Keratinocyte (primary cell): ENCODE results near the gene CDKAL1. TPM values are rescaled to one million over a fixed set of nuclear protein-coding genes. Genes with fewer than 3 reads are reported as not detected.

ENCODE experiments used
- DNase-seq: peaks from one replicate; pipeline ENCODE4 v3.0.0-alpha.2; 2011; ENCODE audit warnings: low read depth, missing footprints, low spot score
- FAIRE-seq: peaks from 2 replicates; lab custom pipeline; 2011; peaks lifted over from hg19 to GRCh38; lab: Jason Lieb, UNC
- H2AFZ ChIP-seq: 2 replicates; pipeline ENCODE4 v1.6.0; 2012; ENCODE audit warnings: low read length, control low read depth, inconsistent platforms; ENCODE audit not compliant: control insufficient read depth
- H3K27ac ChIP-seq: 2 replicates; pipeline ENCODE4 v1.5.1; 2011; ENCODE audit warnings: low read length; ENCODE audit not compliant: control insufficient read depth, insufficient read depth
- H3K27me3 ChIP-seq: 3 replicates; pipeline ENCODE4 v1.6.0; 2011; ENCODE audit warnings: low read length; ENCODE audit not compliant: control insufficient read depth, insufficient read depth; ENCODE audit errors: extremely low read depth
- H3K36me3 ChIP-seq, 2 experiments: 2 replicates in 1 of 2; 3 replicates in 1 of 2; pipeline ENCODE4 v1.5.1; 2011; ENCODE audit warnings: low read length in 2 of 2, mild to moderate bottlenecking in 1 of 2; ENCODE audit not compliant: control insufficient read depth in 2 of 2, insufficient read depth in 2 of 2; ENCODE audit errors: extremely low read depth in 1 of 2
- H3K4me1 ChIP-seq: 3 replicates; pipeline ENCODE4 v1.5.1; 2011; ENCODE audit warnings: low read length; ENCODE audit not compliant: control insufficient read depth, insufficient read depth; ENCODE audit errors: extremely low read depth
- H3K4me2 ChIP-seq: 3 replicates; pipeline ENCODE4 v1.6.0; 2011; ENCODE audit warnings: low read depth, low read length; ENCODE audit not compliant: control insufficient read depth, insufficient read depth; ENCODE audit errors: extremely low read depth
- H3K4me3 ChIP-seq, 3 experiments: fragments of 200-600 bp in 1 of 3; sonication (generic) in 1 of 3; 2 replicates in 2 of 3; 3 replicates in 1 of 3; pipeline ENCODE4 v1.5.1; 2011 to 2016; ENCODE audit warnings: low read length in 3 of 3, mild to moderate bottlenecking in 3 of 3, control low read depth in 2 of 3, inconsistent platforms in 1 of 3, low read depth in 1 of 3, mixed read lengths in 1 of 3, mixed run types in 1 of 3, moderate library complexity in 1 of 3; ENCODE audit not compliant: control insufficient read depth in 2 of 3, insufficient read depth in 2 of 3; ENCODE audit errors: extremely low read depth in 1 of 3
- H3K79me2 ChIP-seq: 2 replicates; pipeline ENCODE4 v1.6.0; 2012; ENCODE audit warnings: low read length; ENCODE audit not compliant: control insufficient read depth, insufficient read depth
- H3K9ac ChIP-seq: 3 replicates; pipeline ENCODE4 v1.6.0; 2011; ENCODE audit warnings: low read length; ENCODE audit not compliant: control insufficient read depth, insufficient read depth; ENCODE audit errors: extremely low read depth
- H3K9me1 ChIP-seq: 3 replicates; pipeline ENCODE4 v1.6.0; 2011; ENCODE audit warnings: low read length; ENCODE audit not compliant: control insufficient read depth, insufficient read depth; ENCODE audit errors: extremely low read depth
- H3K9me3 ChIP-seq: 2 replicates; pipeline ENCODE4 v1.5.1; 2012; ENCODE audit warnings: low read depth, low read length; ENCODE audit not compliant: control insufficient read depth
- H4K20me1 ChIP-seq: 3 replicates; pipeline ENCODE4 v1.6.0; 2011; ENCODE audit warnings: low read length; ENCODE audit not compliant: control insufficient read depth, insufficient read depth; ENCODE audit errors: extremely low read depth
- CTCF ChIP-seq, 3 experiments: IDR thresholded peaks in 1 of 3; conservative IDR thresholded peaks in 1 of 3; optimal IDR thresholded peaks in 1 of 3; 2 replicates in 2 of 3; 3 replicates in 1 of 3; pipeline versions ENCODE3 to v1.5.1; 2011; ENCODE audit warnings: low read length in 3 of 3, mild to moderate bottlenecking in 3 of 3, moderate library complexity in 2 of 3, control low read depth in 1 of 3, inconsistent platforms in 1 of 3; ENCODE audit not compliant: insufficient read depth in 2 of 3; ENCODE audit errors: extremely low read depth in 1 of 3
- EZH2 ChIP-seq: IDR thresholded peaks from one replicate; pipeline ENCODE4 v1.6.1; 2012; ENCODE audit warnings: inconsistent platforms, mild to moderate bottlenecking, low read length, moderate library complexity
- dilution Hi-C: fragments of 300-500 bp; cut with MboI; formaldehyde crosslinking; loops from one replicate; pipeline ENCODE4 v1.7.0; 2020; ENCODE audit warnings: low sequenced_read_pairs; ENCODE audit not compliant: extremely low pct_ligation_motif_present
- polyA plus RNA-seq, 5 experiments: library from polyadenylated mRNA; depleted of rRNA in 3 of 5; stranded (reverse) in 3 of 5; stranded (forward) in 1 of 5; unstranded in 1 of 5; fragments of >200 nt; gene quantifications; 1 replicate in 1 of 5; 2 replicates in 3 of 5; 3 replicates in 1 of 5; pipeline versions ENCODE4 v1.2.1 to v1.2.3, GENCODE V29; 2011 to 2012; ENCODE audit warnings: missing spikeins in 2 of 5, low read depth in 1 of 5, low replicate concordance in 1 of 5

The CDKAL1 gene
- polyA plus RNA-seq, 1 donor (not counting 4 experiments of a cell fraction or from before 2014, with no cell fraction given) = 5.6 TPM

- dilution Hi-C loops = no loop called here
- Histone ChIP-seq H4K20me1 (no peaks in the 10 kb centered on the region), H3K27ac (no peak overlapping the region), H3K9me3 (no peaks in the 10 kb centered on the region), H3K4me1 (no peaks in the 10 kb centered on the region), H3K27me3 (no peaks in the 10 kb centered on the region), H3K4me3 (no peak overlapping the region), H3K79me2 (no peaks in the 10 kb centered on the region), H3K9ac (no peak overlapping the region), H3K4me2 (no peak overlapping the region), H3K36me3 (no peaks in the 10 kb centered on the region), H2AFZ (no peak overlapping the region), H3K9me1 (no peaks in the 10 kb centered on the region)
- DNase-seq (no peak), FAIRE-seq (no peak)
- TF ChIP-seq EZH2 = no peak
- TF ChIP-seq CTCF (optimal IDR thresholded peaks at IDR 0.05 in 1 of 3, IDR thresholded peaks at IDR 0.05 in 1 of 3, conservative IDR thresholded peaks at IDR 0.05 in 1 of 3; ENCODE audit: extremely low read depth in 1 of 3, insufficient read depth in 2 of 3, low read length in 3 of 3) = no peak
These were observed 381.4 kb downstream of the CDKAL1 start for GRCh38 chr6:20915626-20916025.

- DNase-seq = no peak
- no peaks in the 10 kb centered on the region for H3K79me2 ChIP-seq
- H4K20me1 ChIP-seq = no peaks in the 10 kb centered on the region
- TF ChIP-seq CTCF (optimal IDR thresholded peaks at IDR 0.05 in 1 of 3, IDR thresholded peaks at IDR 0.05 in 1 of 3, conservative IDR thresholded peaks at IDR 0.05 in 1 of 3; ENCODE audit: extremely low read depth in 1 of 3, insufficient read depth in 2 of 3, low read length in 3 of 3) = no peak
- TF ChIP-seq EZH2 = no peak
- no peaks in the 10 kb centered on the region for H3K9me3 ChIP-seq
- H3K4me2 ChIP-seq = no peak overlapping the region
- no peak for FAIRE-seq
- H3K27ac ChIP-seq = no peak overlapping the region
- H2AFZ ChIP-seq = no peak overlapping the region
- H3K27me3 ChIP-seq = no peaks in the 10 kb centered on the region
- H3K4me1 ChIP-seq = no peaks in the 10 kb centered on the region
- no peak overlapping the region for H3K4me3 ChIP-seq
- no peaks in the 10 kb centered on the region for H3K36me3 ChIP-seq
- H3K9me1 ChIP-seq = no peaks in the 10 kb centered on the region
- dilution Hi-C loops = no loop called here
- H3K9ac ChIP-seq = no peak overlapping the region
These were observed 381.8 kb downstream of the CDKAL1 start for GRCh38 chr6:20916086-20916485.
